BJ (cell line): ENCODE measurements around the gene TTLL10. TPM values are rescaled to one million over a fixed set of nuclear protein-coding genes. Genes with fewer than 3 reads are reported as not detected.

Experiments
- CTCF ChIA-PET: fragments of 350-600 bp; formaldehyde crosslinking; extraction: SDS; loops from one replicate; lab custom pipeline; 2021; ENCODE audit warnings: antibody characterized with exemption, inconsistent platforms; lab: Yijun Ruan, JAX
- POLR2A ChIA-PET: fragments of 300-600 bp; sonication (Branson Sonifier 250); formaldehyde crosslinking; extraction: SDS; loops from one replicate; lab custom pipeline; 2021; ENCODE audit warnings: antibody characterized with exemption; lab: Charles Lee
- DNase-seq: peaks from one replicate; pipeline ENCODE4 v3.0.0-alpha.2; 2011; ENCODE audit warnings: low read depth
- H3K27me3 ChIP-seq: 2 replicates; pipeline ENCODE4 v1.6.0; 2011; ENCODE audit warnings: low read length; ENCODE audit not compliant: control insufficient read depth, insufficient read depth
- H3K36me3 ChIP-seq: 2 replicates; pipeline ENCODE4 v1.5.1; 2011; ENCODE audit warnings: low read length; ENCODE audit not compliant: control insufficient read depth, insufficient read depth
- H3K4me3 ChIP-seq: 2 replicates; pipeline ENCODE4 v1.5.1; 2011; ENCODE audit warnings: low read depth, mild to moderate bottlenecking, control low read depth, low read length
- CTCF ChIP-seq: IDR thresholded peaks from 2 replicates; pipeline ENCODE4 v1.5.1; 2011; ENCODE audit warnings: low read depth, mild to moderate bottlenecking, control low read depth, inconsistent platforms, low read length, moderate library complexity; ENCODE audit not compliant: insufficient read depth
- polyA plus RNA-seq: library from polyadenylated mRNA; depleted of rRNA; stranded (reverse); fragments of >200 nt; gene quantifications from 2 replicates; pipeline ENCODE4 v1.2.3, GENCODE V29; 2011

The TTLL10 gene
- polyA plus RNA-seq, 1 experiment, result not detected

GRCh38 chr1:1236176-1236763 lies 62.6 kb downstream of the TTLL10 start:
- H3K4me3 ChIP-seq, result no peak overlapping the region
- CTCF ChIA-PET, result interaction anchor here (1.4 to 1.6 kb wide), 2 partner anchors 114 to 116 kb away, joined by 4 to 5 read pairs; no protein-coding TSS in a partner anchor
- no peak for DNase-seq
- H3K27me3 ChIP-seq, result no peaks in the 10 kb centered on the region
- TF ChIP-seq CTCF, result no peak
- POLR2A ChIA-PET, result no interaction called here
- H3K36me3 ChIP-seq, result peaks cover 2% of the 10 kb centered on the region; the same call in 1 of the 2 replicates

- H3K27me3 ChIP-seq, result no peaks in the 10 kb centered on the region
- ChIA-PET CTCF (interaction anchor here (1.4 to 1.6 kb wide), 2 partner anchors 115 to 116 kb away, joined by 4 to 5 read pairs; no protein-coding TSS in a partner anchor), POLR2A (no interaction called here)
- H3K4me3 ChIP-seq, result no peak overlapping the region
- peaks cover 2% of the 10 kb centered on the region; the same call in 1 of the 2 replicates for H3K36me3 ChIP-seq
- TF ChIP-seq CTCF, result no peak
- no peak for DNase-seq
Observed at GRCh38 chr1:1236945-1237873, 63.5 kb downstream of the TTLL10 start.

GRCh38 chr1:1237874-1238701 lies 64.4 kb downstream of the TTLL10 start:
- TF ChIP-seq CTCF, result no peak
- ChIA-PET CTCF (interaction anchor here (1.9 kb wide), 1 partner anchor 116 kb away, joined by 6 read pairs; no protein-coding TSS in a partner anchor), POLR2A (no interaction called here)
- no peaks in the 10 kb centered on the region for H3K27me3 ChIP-seq
- H3K36me3 ChIP-seq, result peaks cover 2% of the 10 kb centered on the region
- H3K4me3 ChIP-seq, result no peak overlapping the region
- no peak for DNase-seq

GRCh38 chr1:1238702-1239178 lies 65.1 kb downstream of the TTLL10 start:
- TF ChIP-seq CTCF, result no peak
- POLR2A ChIA-PET, result no interaction called here
- CTCF ChIA-PET, result interaction anchor here (1.4 to 1.9 kb wide), 2 partner anchors 12 to 117 kb away, joined by 5 to 6 read pairs; no protein-coding TSS in a partner anchor

More at GRCh38 chr1:1238702-1239178, 65.1 kb downstream of the TTLL10 start:
- peaks cover 2% of the 10 kb centered on the region for H3K36me3 ChIP-seq
- H3K27me3 ChIP-seq, result no peaks in the 10 kb centered on the region
- no peak overlapping the region for H3K4me3 ChIP-seq
- no peak for DNase-seq
